ENCODE measurements around the gene DNMT3L. TPM values are rescaled to one million over a fixed set of nuclear protein-coding genes. Genes with fewer than 3 reads are reported as not detected.

The DNMT3L gene
- polyA plus RNA-seq, 1 of the 3 experiments (the other 2 are of a cell fraction): not detected

DNA sequence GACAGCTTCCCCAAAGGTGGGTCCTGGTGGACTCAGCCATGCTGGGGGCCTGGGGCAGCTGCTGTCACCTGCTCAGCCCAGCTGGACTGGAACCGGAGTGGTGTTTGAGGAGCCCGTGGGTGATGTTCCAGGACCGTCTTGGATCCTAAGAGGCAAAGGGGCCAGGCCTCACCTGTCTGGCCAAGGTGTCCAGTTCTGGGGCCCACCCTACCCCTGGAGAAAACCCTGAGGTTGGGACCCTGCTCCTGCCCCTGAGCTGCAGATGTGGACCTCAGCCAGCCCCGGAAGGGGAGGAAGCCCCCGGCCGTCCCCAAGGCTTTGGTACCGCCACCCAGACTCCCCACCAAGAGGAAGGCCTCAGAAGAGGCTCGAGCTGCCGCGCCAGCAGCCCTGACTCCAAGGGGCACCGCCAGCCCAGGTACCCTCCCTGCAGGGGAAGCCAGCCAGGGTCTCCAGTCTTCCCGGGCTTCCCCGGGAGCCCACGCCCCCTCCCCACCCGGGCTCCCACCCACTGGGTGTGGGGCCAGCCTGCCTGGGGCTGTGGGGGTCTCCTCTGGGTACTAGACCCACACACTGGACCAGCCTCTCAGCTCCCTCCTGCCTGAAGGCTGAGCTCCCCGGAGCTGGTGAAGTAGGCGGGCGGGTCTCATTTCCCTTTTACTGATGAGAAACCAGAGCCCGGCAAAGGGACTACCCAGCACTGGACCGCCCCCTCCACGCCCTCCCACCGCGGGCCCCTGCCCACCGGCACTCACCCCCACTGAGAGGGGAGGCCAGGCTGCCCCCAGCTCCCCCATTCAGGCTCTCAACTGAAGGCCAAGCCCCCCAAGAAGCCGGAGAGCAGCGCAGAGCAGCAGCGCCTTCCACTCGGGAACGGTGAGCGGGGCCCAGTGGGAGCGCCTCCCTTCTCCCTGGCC, 25.3 kb upstream of the DNMT3L start:
- POLR2A ChIA-PET: no interaction called here
- Histone ChIP-seq H3K36me3 (replicated peaks in 1 of 2; ENCODE audit: control insufficient read depth in 1 of 2, insufficient read depth in 2 of 2, low read length in 1 of 2) (no peaks in the 10 kb centered on the region), H3K27ac (ENCODE audit: low read depth in 2 of 2, low read length in 1 of 2) (no peak overlapping the region), H3K4me1 (ENCODE audit: control insufficient read depth in 1 of 2, insufficient read depth in 2 of 2, low read depth in 1 of 2, low read length in 1 of 2) (no peaks in the 10 kb centered on the region), H3K9me3 (no peaks in the 10 kb centered on the region), H3K9ac (no peak overlapping the region), H3K4me3 (ENCODE audit: low read depth in 2 of 2, low read length in 1 of 2) (no peak overlapping the region), H3F3A (replicated peaks; ENCODE audit: insufficient read depth) (no peaks in the 10 kb centered on the region), H3K79me2 (ENCODE audit: insufficient read depth) (no peaks in the 10 kb centered on the region), H3K4me2 (no peak overlapping the region), H2AFZ (ENCODE audit: low read depth) (no peak overlapping the region), H3K27me3 (ENCODE audit: insufficient read depth) (no peaks in the 10 kb centered on the region; the same call in 1 of the 2 replicates), H3K9me2 (no peaks in the 10 kb centered on the region), H4K20me1 (ENCODE audit: insufficient read depth) (no peaks in the 10 kb centered on the region)
- WGBS (ENCODE audit: low lambda C conversion rate): 80% methylated on average over 3 of the region's 31 CpGs
- no peak for TF ChIP-seq EP300 (IDR thresholded peaks at IDR 0.05; ENCODE audit: borderline replicate concordance in 1 of 2, low read depth in 1 of 2, low read length in 1 of 2)
- TF ChIP-seq IRF3 (IDR thresholded peaks at IDR 0.05; ENCODE audit: low read depth, low read length): no peak
- no peak for TF ChIP-seq GABPA (IDR thresholded peaks at IDR 0.05; ENCODE audit: low read depth)
- DNase-seq: no peak
- CTCF ChIA-PET: interaction anchor here (0.9 to 3.2 kb wide), 2 partner anchors 11 to 193 kb away, joined by 3 to 21 read pairs; no protein-coding TSS in a partner anchor

- Histone ChIP-seq H3K27me3 (ENCODE audit: insufficient read depth) (no peaks in the 10 kb centered on the region; the same call in 1 of the 2 replicates), H3K27ac (ENCODE audit: low read depth in 2 of 2, low read length in 1 of 2) (no peak overlapping the region), H3K9me3 (no peaks in the 10 kb centered on the region), H3K4me3 (ENCODE audit: low read depth in 2 of 2, low read length in 1 of 2) (no peak overlapping the region), H3K9ac (no peak overlapping the region), H3K79me2 (ENCODE audit: insufficient read depth) (no peaks in the 10 kb centered on the region), H3K4me2 (no peak overlapping the region; the same call in 1 of the 2 replicates), H4K20me1 (ENCODE audit: insufficient read depth) (no peaks in the 10 kb centered on the region), H3K4me1 (ENCODE audit: control insufficient read depth in 1 of 2, insufficient read depth in 2 of 2, low read depth in 1 of 2, low read length in 1 of 2) (no peaks in the 10 kb centered on the region), H2AFZ (ENCODE audit: low read depth) (no peak overlapping the region), H3F3A (replicated peaks; ENCODE audit: insufficient read depth) (no peaks in the 10 kb centered on the region), H3K9me2 (no peaks in the 10 kb centered on the region), H3K36me3 (replicated peaks in 1 of 2; ENCODE audit: control insufficient read depth in 1 of 2, insufficient read depth in 2 of 2, low read length in 1 of 2) (no peaks in the 10 kb centered on the region)
- 48% methylated on average over 14 of the region's 21 CpGs for WGBS (ENCODE audit: low lambda C conversion rate)
- DNase-seq: no peak
- no peak for TF ChIP-seq IRF3 (IDR thresholded peaks at IDR 0.05; ENCODE audit: low read depth, low read length)
- TF ChIP-seq FOSL2 (IDR thresholded peaks at IDR 0.05; ENCODE audit: borderline replicate concordance, low read depth): no peak
- TF ChIP-seq RFX5 (IDR thresholded peaks at IDR 0.05; ENCODE audit: low read length): no peak
- no peak for TF ChIP-seq EP300 (IDR thresholded peaks at IDR 0.05; ENCODE audit: borderline replicate concordance in 1 of 2, low read depth in 1 of 2, low read length in 1 of 2)
- TF ChIP-seq RAD21 (IDR thresholded peaks at IDR 0.05; ENCODE audit: low read length): no peak
- no peak for TF ChIP-seq TEAD4 (IDR thresholded peaks at IDR 0.05; ENCODE audit: borderline replicate concordance, insufficient read depth)
- ChIA-PET POLR2A (no interaction called here), CTCF (interaction anchor here (0.9 to 3.2 kb wide), 2 partner anchors 12 to 194 kb away, joined by 3 to 21 read pairs; no protein-coding TSS in a partner anchor)
Measured at GRCh38 chr21:44286086-44286715, 24.5 kb upstream of the DNMT3L start.

Measured in SK-N-SH (cell line).